Liver (tissue), 9 donors: ENCODE data around the gene PCYOX1L. TPM values are rescaled to one million over a fixed set of nuclear protein-coding genes. Genes with fewer than 3 reads are reported as not detected.

Experiments
- DNase-seq: peaks from one replicate; pipeline ENCODE4 v3.0.0-alpha.2; 2017; ENCODE audit warnings: low spot score
- H3K27ac ChIP-seq, 2 donors: one replicate each; pipeline ENCODE4 v1.7.0; 2013; ENCODE audit warnings: inconsistent platforms in 2 of 2, low read length in 2 of 2, control low read depth in 1 of 2, low read depth in 1 of 2, mild to moderate bottlenecking in 1 of 2
- H3K27me3 ChIP-seq, 4 donors: one replicate each; pipeline versions ENCODE4 v1.6.1 to v1.7.0; 2013; ENCODE audit warnings: low read length in 3 of 4, inconsistent platforms in 1 of 4, mild to moderate bottlenecking in 1 of 4, moderate library complexity in 1 of 4; ENCODE audit not compliant: control insufficient read depth in 4 of 4, insufficient read depth in 4 of 4
- H3K36me3 ChIP-seq, 4 donors: one replicate each; pipeline versions ENCODE4 v1.6.1 to v1.7.0; 2013; ENCODE audit warnings: low read length in 3 of 4, mild to moderate bottlenecking in 3 of 4, low read depth in 1 of 4, moderate library complexity in 1 of 4; ENCODE audit not compliant: control insufficient read depth in 4 of 4, insufficient read depth in 3 of 4
- H3K4me1 ChIP-seq, 4 donors: one replicate each; pipeline versions ENCODE4 v1.6.1 to v1.7.0; 2013; ENCODE audit warnings: low read length in 3 of 4, mild to moderate bottlenecking in 3 of 4, moderate library complexity in 1 of 4; ENCODE audit not compliant: control insufficient read depth in 4 of 4, insufficient read depth in 4 of 4
- H3K4me3 ChIP-seq, 3 donors: one replicate each; pipeline versions ENCODE4 v1.6.1 to v1.7.0; 2013; ENCODE audit warnings: low read length in 3 of 3, control low read depth in 1 of 3, low read depth in 1 of 3, mild to moderate bottlenecking in 1 of 3
- H3K9ac ChIP-seq, 2 donors: one replicate each; pipeline ENCODE4 v1.7.0; 2013; ENCODE audit warnings: low read length in 2 of 2, mild to moderate bottlenecking in 2 of 2, moderate library complexity in 2 of 2, control low read depth in 1 of 2, low read depth in 1 of 2
- H3K9me3 ChIP-seq, 4 donors: one replicate each; pipeline versions ENCODE4 v1.6.1 to v1.7.0; 2013; ENCODE audit warnings: low read length in 3 of 4; ENCODE audit not compliant: control insufficient read depth in 4 of 4
- CTCF ChIP-seq: fragments of 150-350 bp; IDR thresholded peaks from 2 replicates; pipeline ENCODE4 v1.5.1; 2017; ENCODE audit warnings: improper control_type of control experiment, low read depth, low read length; ENCODE audit not compliant: missing input control
- EGR1 ChIP-seq, 2 donors: IDR thresholded peaks; 2 replicates each; pipeline ENCODE4 v1.6.1; 2016 to 2018; ENCODE audit warnings: antibody characterized with exemption in 2 of 2, low read depth in 2 of 2
- FOXA1 ChIP-seq: IDR thresholded peaks from 2 replicates; pipeline ENCODE4 v1.6.1; 2016; ENCODE audit warnings: antibody characterized with exemption
- GABPA ChIP-seq, 2 donors: IDR thresholded peaks in 1 of 2; conservative IDR thresholded peaks in 1 of 2; 2 replicates each; pipeline ENCODE4 v1.6.1; 2016; ENCODE audit warnings: antibody characterized with exemption in 2 of 2, mild to moderate bottlenecking in 1 of 2, moderate library complexity in 1 of 2
- HNF4A ChIP-seq, 2 donors: conservative IDR thresholded peaks; 2 replicates each; pipeline ENCODE4 v1.6.1; 2016; ENCODE audit warnings: antibody characterized with exemption in 2 of 2, mild to moderate bottlenecking in 2 of 2
- HNF4G ChIP-seq: IDR thresholded peaks from 2 replicates; pipeline ENCODE4 v1.6.1; 2016; ENCODE audit warnings: antibody characterized with exemption
- MAX ChIP-seq: IDR thresholded peaks from 2 replicates; pipeline ENCODE4 v1.6.1; 2016; ENCODE audit warnings: antibody characterized with exemption
- NR2F2 ChIP-seq: IDR thresholded peaks from 2 replicates; pipeline ENCODE4 v1.6.1; 2016; ENCODE audit warnings: antibody characterized with exemption
- RAD21 ChIP-seq, 2 donors: IDR thresholded peaks; 2 replicates each; pipeline ENCODE4 v1.6.1; 2016; ENCODE audit warnings: antibody characterized with exemption in 2 of 2, mild to moderate bottlenecking in 2 of 2
- REST ChIP-seq: IDR thresholded peaks from 2 replicates; pipeline ENCODE4 v1.6.1; 2016; ENCODE audit warnings: antibody characterized with exemption, mild to moderate bottlenecking
- RXRA ChIP-seq, 2 donors: IDR thresholded peaks; 2 replicates each; pipeline ENCODE4 v1.6.1; 2017 to 2018; ENCODE audit warnings: antibody characterized with exemption in 2 of 2, mild to moderate bottlenecking in 1 of 2
- SP1 ChIP-seq: IDR thresholded peaks from 2 replicates; pipeline ENCODE4 v1.6.1; 2018; ENCODE audit warnings: antibody characterized with exemption, mild to moderate bottlenecking
- TAF1 ChIP-seq: conservative IDR thresholded peaks from 2 replicates; pipeline ENCODE4 v1.6.1; 2016; ENCODE audit warnings: antibody characterized with exemption, mild to moderate bottlenecking
- YY1 ChIP-seq: IDR thresholded peaks from 2 replicates; pipeline ENCODE4 v1.6.1; 2016; ENCODE audit warnings: antibody characterized with exemption, mild to moderate bottlenecking
- WGBS: extraction: QIAGEN DNeasy Blood & Tissue Kit; methylation state at CpG from one replicate; pipeline ENCODE4 v1.1.7; 2013; 5-methylcytosine and 5-hydroxymethylcytosine counted together
- polyA plus RNA-seq, 2 donors: library from polyadenylated mRNA; stranded (reverse) in 1 of 2; unstranded in 1 of 2; fragments of 200-250 nt in 1 of 2; fragments of >200 nt in 1 of 2; fragmentation: Nextera tagmentation in 1 of 2; extraction: Ambion mirVana in 1 of 2; gene quantifications; one replicate each; pipeline versions ENCODE4 v1.2.1 to v1.2.3, GENCODE V29; 2013 to 2015
- total RNA-seq, 2 donors: library from RNA; depleted of rRNA; stranded (reverse); fragments of >200 nt; gene quantifications; one replicate each; pipeline ENCODE4 v1.2.3, GENCODE V29; 2014
- TF ChIP-seq, protein P1 (sequence below): IDR thresholded peaks from 2 replicates; pipeline ENCODE4 v1.6.1; 2016; ENCODE audit warnings: antibody characterized with exemption
- donor health status: healthy.
- donor health status: healthy.
- donor health status: healthy.
- donor health status: healthy.
- donor health status: healthy.

The PCYOX1L gene
- total and polyA plus RNA-seq, 4 donors: 0.47 to 4.4 (median 1.1) TPM

GRCh38 chr5:149360272-149360671, 2.4 kb downstream of the PCYOX1L start (continued):
- no peak for TF ChIP-seq REST
- TF ChIP-seq YY1: no peak
- no peak for TF ChIP-seq HNF4G
- no peak for TF ChIP-seq TAF1

- Histone ChIP-seq H3K27me3 (no peaks in the 10 kb centered on the region), H3K4me3 (no peak overlapping the region), H3K9ac (no peak overlapping the region), H3K9me3 (no peaks in the 10 kb centered on the region), H3K36me3 (no peaks in the 10 kb centered on the region), H3K27ac (no peak overlapping the region), H3K4me1 (peaks cover under 1 to 6% (median 5%) of the 10 kb centered on the region in 4 donors)
- no peak for DNase-seq
- TF ChIP-seq FOXA1 (no peak), CTCF (no peak), GABPA (IDR thresholded peaks at IDR 0.05 in 1 of 2, conservative IDR thresholded peaks at IDR 0.05 in 1 of 2) (no peak), MAX (no peak), REST (no peak), RXRA (IDR thresholded peaks at IDR 0.05) (no peak), SP1 (no peak), HNF4A (conservative IDR thresholded peaks at IDR 0.05) (no peak), RAD21 (IDR thresholded peaks at IDR 0.05) (no peak), NR2F2 (no peak), EGR1 (IDR thresholded peaks at IDR 0.05; ENCODE audit: low read depth in 2 of 2) (no peak)
- TF ChIP-seq, protein P1, sequence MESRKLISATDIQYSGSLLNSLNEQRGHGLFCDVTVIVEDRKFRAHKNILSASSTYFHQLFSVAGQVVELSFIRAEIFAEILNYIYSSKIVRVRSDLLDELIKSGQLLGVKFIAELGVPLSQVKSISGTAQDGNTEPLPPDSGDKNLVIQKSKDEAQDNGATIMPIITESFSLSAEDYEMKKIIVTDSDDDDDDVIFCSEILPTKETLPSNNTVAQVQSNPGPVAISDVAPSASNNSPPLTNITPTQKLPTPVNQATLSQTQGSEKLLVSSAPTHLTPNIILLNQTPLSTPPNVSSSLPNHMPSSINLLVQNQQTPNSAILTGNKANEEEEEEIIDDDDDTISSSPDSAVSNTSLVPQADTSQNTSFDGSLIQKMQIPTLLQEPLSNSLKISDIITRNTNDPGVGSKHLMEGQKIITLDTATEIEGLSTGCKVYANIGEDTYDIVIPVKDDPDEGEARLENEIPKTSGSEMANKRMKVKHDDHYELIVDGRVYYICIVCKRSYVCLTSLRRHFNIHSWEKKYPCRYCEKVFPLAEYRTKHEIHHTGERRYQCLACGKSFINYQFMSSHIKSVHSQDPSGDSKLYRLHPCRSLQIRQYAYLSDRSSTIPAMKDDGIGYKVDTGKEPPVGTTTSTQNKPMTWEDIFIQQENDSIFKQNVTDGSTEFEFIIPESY: no peak
- 89% methylated on average over 12 of the region's 12 CpGs for whole genome bisulfite sequencing
Observed at GRCh38 chr5:149362541-149362940, 4.7 kb downstream of the PCYOX1L start.
